ENCODE measurements around the gene KIF21A.

Gene KIF21A

GRCh38 chr12:39440101-39440500 is 2.8 kb downstream of the KIF21A start:
- no peak for DNase-seq (ENCODE audit: extremely low read depth in 1 of 2, low read depth in 1 of 2)

GRCh38 chr12:39435531-39435930 is 7.4 kb downstream of the KIF21A start:
- DNase-seq (ENCODE audit: extremely low read depth in 1 of 2, low read depth in 1 of 2): no peak

- no peak for DNase-seq (ENCODE audit: extremely low read depth in 1 of 2, low read depth in 1 of 2)
Observed at GRCh38 chr12:39431797-39432196, 11.1 kb downstream of the KIF21A start.

- DNase-seq (ENCODE audit: extremely low read depth in 1 of 2, low read depth in 1 of 2): no peak
Observed at GRCh38 chr12:39431002-39431796, 11.7 kb downstream of the KIF21A start.

- DNase-seq (ENCODE audit: extremely low read depth in 1 of 2, low read depth in 1 of 2): no peak
Observed at GRCh38 chr12:39429809-39430208, 13.1 kb downstream of the KIF21A start.

- no peak for DNase-seq (ENCODE audit: extremely low read depth in 1 of 2, low read depth in 1 of 2)
Observed at GRCh38 chr12:39427360-39427808, 15.5 kb downstream of the KIF21A start.

- no peak for DNase-seq (ENCODE audit: extremely low read depth in 1 of 2, low read depth in 1 of 2)
Observed at GRCh38 chr12:39426636-39427240, 16.2 kb downstream of the KIF21A start.

GRCh38 chr12:39420043-39420442 is 22.9 kb downstream of the KIF21A start:
- DNase-seq (ENCODE audit: extremely low read depth in 1 of 2, low read depth in 1 of 2): no peak

GRCh38 chr12:39419471-39419870 is 23.4 kb downstream of the KIF21A start:
- no peak for DNase-seq (ENCODE audit: extremely low read depth in 1 of 2, low read depth in 1 of 2)

GRCh38 chr12:39417916-39418315 is 25.0 kb downstream of the KIF21A start:
- no peak for DNase-seq (ENCODE audit: extremely low read depth in 1 of 2, low read depth in 1 of 2)

- DNase-seq (ENCODE audit: extremely low read depth in 1 of 2, low read depth in 1 of 2): no peak
Observed at GRCh38 chr12:39413836-39414771, 28.8 kb downstream of the KIF21A start.

- no peak for DNase-seq (ENCODE audit: extremely low read depth in 1 of 2, low read depth in 1 of 2)
Observed at GRCh38 chr12:39412210-39412609, 30.7 kb downstream of the KIF21A start.

- no peak for DNase-seq (ENCODE audit: extremely low read depth in 1 of 2, low read depth in 1 of 2)
Observed at GRCh38 chr12:39406262-39406661, 36.7 kb downstream of the KIF21A start.

GRCh38 chr12:39405580-39405979 is 37.3 kb downstream of the KIF21A start:
- no peak for DNase-seq (ENCODE audit: extremely low read depth in 1 of 2, low read depth in 1 of 2)

GRCh38 chr12:39404000-39404399 is 38.9 kb downstream of the KIF21A start:
- DNase-seq (ENCODE audit: extremely low read depth in 1 of 2, low read depth in 1 of 2): no peak

GRCh38 chr12:39403376-39403775 is 39.5 kb downstream of the KIF21A start:
- DNase-seq (ENCODE audit: extremely low read depth in 1 of 2, low read depth in 1 of 2): no peak

- no peak for DNase-seq (ENCODE audit: extremely low read depth in 1 of 2, low read depth in 1 of 2)
Observed at GRCh38 chr12:39402922-39403321, 40.0 kb downstream of the KIF21A start.

- DNase-seq (ENCODE audit: extremely low read depth in 1 of 2, low read depth in 1 of 2): no peak
Observed at GRCh38 chr12:39401459-39401858, 41.5 kb downstream of the KIF21A start.

GRCh38 chr12:39395866-39396265 is 47.1 kb downstream of the KIF21A start:
- DNase-seq (ENCODE audit: extremely low read depth in 1 of 2, low read depth in 1 of 2): no peak

- no peak for DNase-seq (ENCODE audit: extremely low read depth in 1 of 2, low read depth in 1 of 2)
Observed at GRCh38 chr12:39393890-39394289, 49.0 kb downstream of the KIF21A start.

- no peak for DNase-seq (ENCODE audit: extremely low read depth in 1 of 2, low read depth in 1 of 2)
Observed at GRCh38 chr12:39393179-39393578, 49.7 kb downstream of the KIF21A start.
